ENCODE results near the gene TEKT3. TPM values are rescaled to one million over a fixed set of nuclear protein-coding genes. Genes with fewer than 3 reads are reported as not detected.

The TEKT3 gene
- total and polyA plus RNA-seq, 2 donors (not counting 3 experiments of a cell fraction or from before 2014, with no cell fraction given): 0.28 TPM; not detected in 1

GRCh38 chr17:15361592-15361991 lies 20.2 kb upstream of the TEKT3 start:
- FAIRE-seq: no peak
- no peak overlapping the region for H3K4me2 ChIP-seq (ENCODE audit: insufficient read depth, low read length)
- DNase-seq (ENCODE audit: low read depth, low spot score): no peak
- TF ChIP-seq FOS (IDR thresholded peaks at IDR 0.05; ENCODE audit: borderline replicate concordance, insufficient read depth, low read length) (no peak), MYC (IDR thresholded peaks at IDR 0.05; ENCODE audit: low read depth, low read length) (no peak), MAX (IDR thresholded peaks at IDR 0.05; ENCODE audit: insufficient read depth, insufficient read length) (no peak), POLR2A (IDR thresholded peaks at IDR 0.05; ENCODE audit: low read depth, low read length) (no peak), POLR2AphosphoS5 (IDR thresholded peaks at IDR 0.05; ENCODE audit: insufficient read depth, low read depth, low read length) (no peak), GATA2 (IDR thresholded peaks at IDR 0.05; ENCODE audit: insufficient read depth, insufficient read length, low read depth, low read length) (no peak), EZH2 (IDR thresholded peaks at IDR 0.05; ENCODE audit: borderline replicate concordance, low read depth, low read length, severe bottlenecking) (no peak), CTCF (IDR thresholded peaks at IDR 0.05; ENCODE audit: extremely low read depth in 1 of 2, insufficient read depth in 1 of 2, low read depth in 1 of 2, low read length in 2 of 2) (no peak), JUN (IDR thresholded peaks at IDR 0.05; ENCODE audit: borderline replicate concordance, insufficient read depth, insufficient read length, low read depth) (no peak)
- no peaks in the 10 kb centered on the region for H3K9me1 ChIP-seq (replicated peaks; ENCODE audit: control insufficient read depth, extremely low read depth, insufficient read depth, low read length)
- no peak overlapping the region for H2AFZ ChIP-seq (ENCODE audit: low read depth, low read length)
- H3K27ac ChIP-seq (ENCODE audit: insufficient read depth, low read depth, low read length): no peak overlapping the region
- POLR2A ChIA-PET: no interaction called here
- dilution Hi-C loops (cut with MboI; ENCODE audit: extremely low pct_ligation_motif_present, low sequenced_read_pairs): no loop called here
- H3K4me3 ChIP-seq (replicated peaks in 1 of 3; ENCODE audit: insufficient read depth in 1 of 3, low read depth in 1 of 3, low read length in 3 of 3): no peak overlapping the region
- H3K36me3 ChIP-seq (ENCODE audit: control insufficient read depth in 2 of 2, extremely low read depth in 1 of 2, insufficient read depth in 2 of 2, low read length in 2 of 2): no peaks in the 10 kb centered on the region
- no peaks in the 10 kb centered on the region for H3K9me3 ChIP-seq (replicated peaks; ENCODE audit: control insufficient read depth, insufficient read depth, low read length)
- no peaks in the 10 kb centered on the region for H3K79me2 ChIP-seq (ENCODE audit: control insufficient read depth, insufficient read depth, low read length)
- H3K4me1 ChIP-seq (ENCODE audit: control insufficient read depth, extremely low read depth, insufficient read depth, low read length): no peaks in the 10 kb centered on the region
- H3K9ac ChIP-seq (replicated peaks; ENCODE audit: extremely low read depth, insufficient read depth, low read length): no peak overlapping the region
- CTCF ChIA-PET: interaction anchor here (1.0 to 1.6 kb wide), 5 partner anchors 11 to 141 kb away, joined by 3 to 5 read pairs (median 3); no protein-coding TSS in a partner anchor
- no peaks in the 10 kb centered on the region for H4K20me1 ChIP-seq (replicated peaks; ENCODE audit: control insufficient read depth, extremely low read depth, insufficient read depth, low read length)
- no TSS peak for BruUV-seq (replicated peaks)
- no peaks in the 10 kb centered on the region for H3K27me3 ChIP-seq (ENCODE audit: control insufficient read depth in 2 of 2, insufficient read depth in 2 of 2, low read length in 2 of 2)
- intact Hi-C loops (cut with micrococcal nuclease): no loop called here
